ENCODE data around the gene MAP3K8.

DNA sequence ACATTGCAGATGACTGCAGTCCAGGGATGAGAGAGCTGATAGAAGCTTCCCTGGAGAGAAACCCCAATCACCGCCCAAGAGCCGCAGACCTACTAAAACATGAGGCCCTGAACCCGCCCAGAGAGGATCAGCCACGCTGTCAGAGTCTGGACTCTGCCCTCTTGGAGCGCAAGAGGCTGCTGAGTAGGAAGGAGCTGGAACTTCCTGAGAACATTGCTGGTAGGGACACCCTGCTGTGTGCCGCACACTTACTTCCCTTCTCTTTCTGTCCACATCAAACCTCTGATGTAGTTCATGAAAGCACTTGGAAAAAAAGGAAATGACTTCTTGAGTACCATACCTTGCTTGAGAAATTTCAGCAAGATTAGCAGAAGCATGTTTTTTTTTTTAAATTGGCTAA lies 25.3 kb downstream of the MAP3K8 start:
- TF ChIP-seq, protein P1, sequence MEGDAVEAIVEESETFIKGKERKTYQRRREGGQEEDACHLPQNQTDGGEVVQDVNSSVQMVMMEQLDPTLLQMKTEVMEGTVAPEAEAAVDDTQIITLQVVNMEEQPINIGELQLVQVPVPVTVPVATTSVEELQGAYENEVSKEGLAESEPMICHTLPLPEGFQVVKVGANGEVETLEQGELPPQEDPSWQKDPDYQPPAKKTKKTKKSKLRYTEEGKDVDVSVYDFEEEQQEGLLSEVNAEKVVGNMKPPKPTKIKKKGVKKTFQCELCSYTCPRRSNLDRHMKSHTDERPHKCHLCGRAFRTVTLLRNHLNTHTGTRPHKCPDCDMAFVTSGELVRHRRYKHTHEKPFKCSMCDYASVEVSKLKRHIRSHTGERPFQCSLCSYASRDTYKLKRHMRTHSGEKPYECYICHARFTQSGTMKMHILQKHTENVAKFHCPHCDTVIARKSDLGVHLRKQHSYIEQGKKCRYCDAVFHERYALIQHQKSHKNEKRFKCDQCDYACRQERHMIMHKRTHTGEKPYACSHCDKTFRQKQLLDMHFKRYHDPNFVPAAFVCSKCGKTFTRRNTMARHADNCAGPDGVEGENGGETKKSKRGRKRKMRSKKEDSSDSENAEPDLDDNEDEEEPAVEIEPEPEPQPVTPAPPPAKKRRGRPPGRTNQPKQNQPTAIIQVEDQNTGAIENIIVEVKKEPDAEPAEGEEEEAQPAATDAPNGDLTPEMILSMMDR (IDR thresholded peaks at IDR 0.05 in 2 of 3, conservative IDR thresholded peaks at IDR 0.05 in 1 of 3; ENCODE audit: insufficient read depth in 2 of 3, low read depth in 1 of 3, low read length in 3 of 3) = no peak
- no peak for TF ChIP-seq YY1 (IDR thresholded peaks at IDR 0.05; ENCODE audit: borderline replicate concordance in 1 of 3, control insufficient read depth in 1 of 3, extremely low read depth in 1 of 3, insufficient read depth in 3 of 3, insufficient read length in 1 of 3, insufficient replicate concordance in 2 of 3, low read depth in 1 of 3, low read length in 2 of 3)
